Activated CD4-positive, alpha-beta T cell treated with anti-CD3 and anti-CD28 coated beads, Interleukin-2, Interleukin-4, amounts not matched to agents 100 ng/mL and 50 ng/mL, durations not matched to agents 16 hours and 8 hours (primary cell): ENCODE results near the gene LSM14B.
"Not testable (repeated sequence)": the region's sequence is repeated elsewhere in the genome, so short reads cannot be mapped to it uniquely, and the experiment has no call there.

ENCODE experiments used
- DNase-seq: peaks from one replicate; pipeline ENCODE4 v3.0.0-alpha.2; 2020; ENCODE audit warnings: low spot score

Gene LSM14B

GRCh38 chr20:62121776-62122653, at the start of gene LSM14B:
Gene LSM14B (plus strand): TSS chr20:62122475. CDS start chr20:62122667, 192 bp downstream.
- peak; percentile 95 for DNase-seq

DNA sequence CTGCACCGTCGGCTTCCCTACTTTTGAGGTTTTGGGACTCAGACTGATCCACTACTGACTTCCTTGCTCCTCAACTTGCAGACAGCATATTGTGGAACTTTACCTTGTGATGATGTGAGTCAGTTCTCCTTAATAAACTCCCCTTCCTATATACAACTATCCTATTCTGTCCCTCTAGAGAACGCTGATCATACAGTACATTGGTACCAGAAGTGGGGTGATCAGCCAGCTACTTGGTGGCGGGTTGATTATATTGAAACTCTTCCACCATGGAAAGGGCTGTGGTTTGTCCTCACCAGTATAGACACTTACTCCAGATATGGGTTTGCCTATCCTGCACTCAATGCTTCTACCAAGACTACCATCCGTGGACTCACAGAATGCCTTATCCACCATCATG, 49.0 kb upstream of the LSM14B start:
- DNase-seq: no peak

GRCh38 chr20:62079166-62079565, 43.1 kb upstream of the LSM14B start:
- no peak for DNase-seq

DNA sequence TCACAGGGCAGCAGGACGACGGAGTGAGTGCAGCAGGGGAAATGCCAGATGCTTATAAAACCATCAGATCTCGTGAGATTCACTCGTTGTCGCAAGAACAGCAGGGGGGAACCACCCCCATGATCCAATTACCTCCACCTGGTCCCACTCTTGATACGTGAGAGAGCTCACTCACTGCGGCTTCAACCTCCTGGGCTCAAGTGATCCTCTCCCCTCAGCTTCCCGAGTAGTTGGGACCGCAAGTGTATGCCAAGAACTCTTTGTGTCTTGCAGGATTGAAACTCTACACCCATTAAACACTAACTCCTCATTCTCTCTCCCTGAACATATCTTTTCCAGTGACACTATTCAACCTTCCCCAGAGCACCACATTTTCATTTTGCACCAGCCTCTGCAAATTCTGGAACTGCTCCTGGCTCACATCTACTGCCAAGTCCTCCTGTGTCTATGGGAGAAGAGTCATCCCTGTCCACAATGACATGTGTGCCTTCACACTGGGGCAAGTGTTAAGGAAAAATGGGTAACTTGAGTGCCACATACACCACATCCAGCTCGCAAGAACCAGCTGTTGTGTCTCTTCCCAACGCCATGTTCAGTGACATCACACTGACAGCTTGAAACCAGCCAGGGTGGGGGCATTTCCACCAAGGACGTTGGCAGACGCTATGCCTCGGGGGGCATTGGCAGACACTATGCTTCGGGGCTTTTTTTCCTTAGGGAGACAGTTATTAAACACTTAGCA, 41.9 kb upstream of the LSM14B start:
- DNase-seq: no peak

DNA sequence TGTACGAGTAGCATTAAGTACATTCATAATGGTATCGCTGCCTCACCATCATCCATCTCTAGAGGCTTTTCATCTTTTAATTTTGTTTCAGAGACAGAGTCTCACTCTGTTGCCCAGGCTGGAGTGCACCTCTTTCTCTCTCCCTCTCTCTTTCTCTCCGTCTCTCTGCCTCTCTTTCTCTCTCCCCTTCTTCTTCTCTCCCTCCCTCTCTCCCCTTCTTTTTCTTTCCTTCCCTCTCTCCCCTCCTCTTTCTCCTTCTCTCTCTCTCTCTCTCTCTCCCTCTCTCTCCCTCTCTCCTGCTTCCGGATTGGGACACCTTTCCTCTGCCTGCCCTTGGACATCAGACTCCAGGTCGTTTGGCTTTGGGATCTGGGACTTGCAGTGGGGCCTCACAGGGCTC, 39.0 kb upstream of the LSM14B start:
- DNase-seq: no peak

DNA sequence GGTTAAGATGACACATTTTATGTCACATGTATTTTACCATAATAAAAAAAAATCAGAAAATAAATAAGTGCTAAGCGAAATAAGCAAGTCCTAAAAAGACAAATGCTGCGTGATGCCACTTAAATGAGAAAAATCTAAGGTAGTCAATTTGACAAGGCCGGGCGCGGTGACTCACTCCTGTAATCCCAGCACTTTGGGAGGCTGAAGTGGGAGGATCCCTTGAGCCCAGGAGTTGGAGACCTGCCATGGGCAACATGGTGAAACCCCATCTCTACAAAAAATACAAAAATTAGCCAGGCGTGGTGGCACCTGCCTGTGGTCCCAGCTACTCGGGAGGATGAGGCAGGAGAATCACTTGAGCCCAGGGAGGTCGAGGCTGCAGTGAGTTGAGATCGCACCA, 38.1 kb upstream of the LSM14B start:
- not testable (repeated sequence) for DNase-seq

DNA sequence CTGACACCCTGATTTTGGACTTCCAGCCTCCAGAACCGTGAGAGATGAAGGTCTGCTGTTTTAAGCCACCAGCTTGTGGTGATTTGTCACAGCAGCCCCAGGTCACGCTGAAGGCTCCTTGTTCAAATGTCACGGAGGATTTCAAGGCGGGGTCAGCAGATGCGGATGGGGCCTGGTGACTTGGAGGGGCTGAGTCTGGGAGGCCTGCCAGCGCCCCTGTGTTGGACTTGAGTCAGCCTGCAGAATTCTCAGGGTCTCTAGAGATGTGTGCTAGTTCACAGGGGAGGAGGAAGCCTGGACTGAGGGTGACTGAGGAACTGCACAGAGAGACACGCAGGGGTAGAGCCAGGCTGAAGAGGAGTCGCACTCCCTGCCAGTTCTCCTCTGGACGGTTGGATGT, 37.1 kb upstream of the LSM14B start:
- DNase-seq: no peak

- no peak for DNase-seq
These were observed 35.0 kb upstream of the LSM14B start for GRCh38 chr20:62087227-62087626.

GRCh38 chr20:62087632-62088031, 34.6 kb upstream of the LSM14B start:
- DNase-seq: no peak

GRCh38 chr20:62088258-62089127, 33.8 kb upstream of the LSM14B start:
- peak; percentile 19 for DNase-seq

GRCh38 chr20:62089393-62089792, 32.9 kb upstream of the LSM14B start:
- DNase-seq: no peak

DNA sequence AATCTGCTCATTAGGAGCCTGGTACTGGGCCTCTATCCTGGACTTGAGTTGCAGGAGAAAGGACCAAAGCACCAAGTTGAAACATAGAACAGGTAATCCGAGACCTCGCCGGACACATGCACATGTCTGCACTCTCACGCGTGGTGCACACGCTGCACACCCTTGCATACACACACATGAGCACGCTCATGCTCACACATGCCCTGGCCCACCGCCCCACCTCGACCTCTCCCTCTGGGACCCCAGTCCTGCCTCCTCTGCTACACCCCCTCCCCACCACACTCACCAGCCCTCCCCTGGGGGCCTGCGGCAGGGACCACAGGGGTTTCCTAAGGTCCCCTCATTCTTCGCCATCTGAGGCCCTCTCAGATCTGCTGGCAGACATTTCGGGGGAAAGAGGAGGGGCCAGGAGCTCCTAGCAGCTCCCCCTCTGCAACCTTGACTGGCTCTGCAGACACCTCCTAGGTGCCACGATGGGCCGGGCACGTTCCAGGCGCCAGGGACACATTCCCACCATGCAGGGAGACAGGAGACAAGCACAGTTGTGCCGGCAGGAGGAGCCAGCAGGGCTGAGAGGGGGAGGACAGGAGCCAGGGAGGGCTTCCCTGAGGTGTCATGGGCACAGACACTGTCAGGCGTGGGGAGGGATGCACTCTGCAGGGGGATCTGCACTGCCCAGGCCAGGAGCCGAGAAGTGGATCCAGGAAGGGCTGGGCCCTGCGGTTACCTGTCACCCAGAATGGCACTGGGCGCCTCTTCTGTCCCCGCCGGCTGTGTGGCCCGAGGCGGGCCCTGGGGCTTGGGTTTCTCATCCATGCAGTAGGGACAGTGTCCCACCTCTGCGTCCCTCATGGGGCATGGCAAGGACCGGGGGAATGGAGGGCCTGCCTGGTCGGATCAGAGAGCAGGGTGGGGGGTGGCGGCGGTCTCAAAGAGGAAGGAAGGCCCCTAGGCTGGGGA, 25.6 kb upstream of the LSM14B start:
- DNase-seq: no peak

GRCh38 chr20:62097881-62098407, 24.3 kb upstream of the LSM14B start:
- no peak for DNase-seq

DNA sequence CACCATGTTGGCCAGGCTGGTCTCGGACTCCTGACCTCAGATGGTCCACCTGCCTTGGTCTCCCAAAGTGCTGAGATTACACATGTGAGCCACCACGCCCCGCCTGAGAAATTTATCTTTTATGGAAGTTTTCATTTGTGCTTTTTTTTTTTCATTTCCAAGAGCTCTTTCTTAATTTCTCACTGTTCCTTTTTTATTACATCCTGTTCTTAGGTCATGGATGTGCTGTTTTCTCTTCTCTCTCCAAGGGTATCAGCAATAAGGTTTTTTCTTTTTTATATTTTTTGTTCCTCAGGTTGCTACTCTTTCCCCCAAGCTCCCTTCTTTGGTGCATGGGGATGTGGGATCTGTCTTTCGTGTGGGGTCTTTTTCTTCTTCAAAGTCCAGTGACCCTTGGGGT, 21.2 kb upstream of the LSM14B start:
- no peak for DNase-seq

- DNase-seq: no peak
These were observed 18.6 kb upstream of the LSM14B start for GRCh38 chr20:62103508-62104233.

GRCh38 chr20:62104234-62104789, 18.0 kb upstream of the LSM14B start:
- DNase-seq: no peak

DNA sequence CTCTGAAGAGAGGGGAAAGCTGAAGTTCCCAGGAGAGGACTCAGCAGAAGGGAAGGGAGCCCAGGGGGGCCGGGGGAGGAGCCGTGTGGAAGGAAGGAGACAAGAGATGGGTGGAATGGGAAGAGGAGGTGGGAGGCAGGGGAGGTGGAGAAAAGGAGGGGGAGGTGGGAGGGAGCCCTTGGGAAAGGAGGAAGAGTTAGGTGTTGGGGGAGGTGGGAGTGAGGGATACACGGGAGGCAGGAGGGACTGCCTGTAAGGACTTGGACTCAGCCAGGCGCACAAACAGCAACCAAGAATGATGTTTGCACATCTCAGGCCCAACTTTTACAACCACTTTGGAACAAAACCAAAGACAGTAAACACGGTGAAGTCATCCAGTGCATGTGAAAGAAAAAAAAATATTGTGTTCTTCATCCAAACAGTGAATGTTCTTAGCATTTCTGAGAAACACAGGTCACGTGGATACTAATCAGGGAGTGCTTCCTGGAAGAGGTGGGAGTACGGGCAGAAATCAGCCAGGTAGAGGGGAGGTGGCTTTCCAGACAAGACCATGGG, 17.4 kb upstream of the LSM14B start:
- no peak for DNase-seq

DNA sequence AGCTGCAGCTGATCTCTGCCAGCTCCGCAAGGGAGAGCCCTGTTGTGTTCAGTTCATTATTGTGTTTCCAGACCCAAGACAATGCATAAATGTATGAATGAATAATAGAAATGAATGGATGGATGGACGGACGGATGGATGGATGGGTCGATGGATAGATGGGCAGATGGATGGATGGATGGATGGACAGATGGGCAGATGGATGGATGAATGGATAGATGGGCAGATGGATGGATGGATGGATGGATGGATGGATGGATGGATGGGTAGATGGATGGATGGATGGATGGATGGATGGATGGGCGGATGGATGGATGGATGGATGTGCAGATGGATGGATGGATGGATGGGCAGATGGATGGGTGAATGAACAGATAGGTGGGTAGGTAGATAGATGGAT, 16.7 kb upstream of the LSM14B start:
- no peak for DNase-seq

DNA sequence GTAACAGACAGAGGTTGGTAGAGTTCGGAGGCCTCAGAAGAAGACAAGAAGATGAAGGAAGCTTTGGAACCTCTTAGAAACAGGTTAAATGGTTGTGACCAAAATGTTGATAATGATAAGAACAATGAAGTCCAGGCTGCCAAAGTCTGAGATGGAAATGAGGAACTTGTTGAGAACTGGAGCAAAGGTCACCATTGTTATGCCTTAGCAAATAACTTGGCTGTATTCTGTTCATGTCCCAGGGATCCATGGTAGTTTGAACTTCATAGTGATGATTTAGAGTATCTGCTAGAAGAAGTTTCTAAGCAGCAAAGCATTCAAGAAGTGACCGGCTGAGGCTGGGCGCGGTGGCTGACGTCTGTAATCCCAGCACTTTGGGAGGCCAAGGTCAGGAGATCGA, 11.1 kb upstream of the LSM14B start:
- DNase-seq: no peak

DNA sequence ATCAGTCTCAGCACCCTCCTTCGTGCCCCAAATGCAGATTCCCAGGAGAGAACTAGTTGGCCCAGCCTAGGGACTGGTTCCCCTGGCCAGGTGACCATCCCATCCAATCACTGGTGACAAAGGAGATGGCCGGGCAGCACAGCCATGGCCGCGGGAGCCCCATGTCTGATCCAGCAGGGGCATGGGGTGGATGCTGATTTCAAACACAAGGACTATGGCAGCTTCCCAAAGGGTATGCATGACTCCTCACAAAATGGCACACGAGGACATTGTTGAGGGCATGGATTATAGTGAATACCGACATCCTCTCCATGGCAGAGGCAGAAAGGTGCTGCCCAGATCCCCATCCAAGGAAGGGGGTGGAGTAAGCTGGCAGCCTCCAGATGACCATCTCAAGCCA, 9.9 kb upstream of the LSM14B start:
- no peak for DNase-seq
